Hepatocyte (in vitro differentiated cells): ENCODE measurements around the gene UGT1A4. TPM values are rescaled to one million over a fixed set of nuclear protein-coding genes. Genes with fewer than 3 reads are reported as not detected.

Experiments used
- DNase-seq: peaks from one replicate; pipeline ENCODE4 v3.0.0-alpha.2; 2016; ENCODE audit warnings: low spot score
- H2AFZ ChIP-seq: fragments of 200-600 bp; sonication (generic); 2 replicates; pipeline ENCODE4 v1.6.0; 2016; ENCODE audit warnings: antibody characterized with exemption, mild to moderate bottlenecking
- H3K27ac ChIP-seq: fragments of 200-600 bp; sonication (generic); 2 replicates; pipeline ENCODE4 v1.5.1; 2016; ENCODE audit warnings: mild to moderate bottlenecking
- H3K27me3 ChIP-seq: fragments of 200-600 bp; sonication (generic); 2 replicates; pipeline ENCODE4 v1.6.1; 2016
- H3K36me3 ChIP-seq: fragments of 200-600 bp; sonication (generic); replicated peaks from 2 replicates; pipeline ENCODE4 v1.5.1; 2016; ENCODE audit warnings: low read depth; ENCODE audit not compliant: insufficient read depth
- H3K4me1 ChIP-seq: fragments of 200-600 bp; sonication (generic); 2 replicates; pipeline ENCODE4 v1.5.1; 2016; ENCODE audit warnings: mild to moderate bottlenecking, moderate library complexity; ENCODE audit not compliant: insufficient read depth
- H3K4me2 ChIP-seq: fragments of 200-600 bp; sonication (generic); 2 replicates; pipeline ENCODE4 v1.6.0; 2016
- H3K4me3 ChIP-seq: fragments of 200-600 bp; sonication (generic); 2 replicates; pipeline ENCODE4 v1.5.1; 2016; ENCODE audit warnings: mild to moderate bottlenecking
- H3K79me2 ChIP-seq: fragments of 200-600 bp; sonication (generic); 2 replicates; pipeline ENCODE4 v1.6.0; 2017; ENCODE audit warnings: mild to moderate bottlenecking
- H3K9me2 ChIP-seq: fragments of 200-600 bp; sonication (generic); replicated peaks from 2 replicates; pipeline ENCODE4 v1.6.0; 2017; ENCODE audit warnings: mild to moderate bottlenecking; ENCODE audit not compliant: insufficient read depth
- H3K9me3 ChIP-seq: fragments of 200-600 bp; sonication (generic); 2 replicates; pipeline ENCODE4 v1.5.1; 2016; ENCODE audit warnings: low read depth, mild to moderate bottlenecking
- H4K20me1 ChIP-seq: fragments of 200-600 bp; sonication (generic); 2 replicates; pipeline ENCODE4 v1.6.0; 2016; ENCODE audit warnings: mild to moderate bottlenecking; ENCODE audit not compliant: insufficient read depth, poor library complexity, severe bottlenecking
- CTCF ChIP-seq: fragments of 200-600 bp; sonication (generic); IDR thresholded peaks from 2 replicates; pipeline ENCODE4 v1.5.1; 2016; ENCODE audit warnings: antibody characterized with exemption, mild to moderate bottlenecking; ENCODE audit not compliant: poor library complexity
- EZH2 ChIP-seq: fragments of 200-600 bp; sonication (generic); IDR thresholded peaks from 2 replicates; pipeline ENCODE4 v1.6.1; 2016; ENCODE audit warnings: antibody characterized with exemption, mild to moderate bottlenecking, borderline replicate concordance
- EZH2phosphoT487 ChIP-seq: fragments of 200-600 bp; sonication (generic); IDR thresholded peaks from one replicate; pipeline ENCODE4 v1.6.1; 2018; ENCODE audit warnings: antibody characterized with exemption, mild to moderate bottlenecking, low read depth, moderate library complexity; ENCODE audit not compliant: unreplicated experiment, severe bottlenecking
- WGBS: methylation state at CpG from one replicate; pipeline ENCODE4 v1.1.6; 2016; ENCODE audit warnings: low lambda C conversion rate; ENCODE audit errors: missing lambda C conversion rate; 5-methylcytosine and 5-hydroxymethylcytosine counted together
- polyA plus RNA-seq: library from polyadenylated mRNA; unstranded; fragments of >200 nt; fragmentation: Nextera tagmentation; extraction: Ambion mirVana; gene quantifications from 2 replicates; pipeline ENCODE4 v1.2.1, GENCODE V29; 2016
- total RNA-seq: library from RNA; depleted of rRNA; stranded (reverse); fragments of >200 nt; gene quantifications from 2 replicates; pipeline ENCODE4 v1.2.3, GENCODE V29; 2014

UGT1A4 gene
- total and polyA plus RNA-seq, 2 experiments from 2014 or later = not detected

- no peak overlapping the region for H3K4me3 ChIP-seq
Observed at GRCh38 chr2:233673896-233674295, 44.6 kb upstream of the UGT1A4 start.

GRCh38 chr2:233674314-233674713, 44.2 kb upstream of the UGT1A4 start:
- Histone ChIP-seq H4K20me1 (no peaks in the 10 kb centered on the region), H3K4me2 (no peak overlapping the region), H3K36me3 (no peaks in the 10 kb centered on the region), H3K4me3 (no peak overlapping the region), H3K79me2 (no peaks in the 10 kb centered on the region), H3K9me2 (no peaks in the 10 kb centered on the region), H3K27ac (no peak overlapping the region), H3K4me1 (no peaks in the 10 kb centered on the region), H3K9me3 (no peaks in the 10 kb centered on the region), H3K27me3 (no peaks in the 10 kb centered on the region), H2AFZ (no peak overlapping the region)
- TF ChIP-seq EZH2 (no peak), EZH2phosphoT487 (no peak), CTCF (no peak)
- no peak for DNase-seq
- 63% methylated on average over 1 of the region's 1 CpG for WGBS

More at GRCh38 chr2:233673896-233674295, 44.6 kb upstream of the UGT1A4 start:
- H3K4me1 ChIP-seq = no peaks in the 10 kb centered on the region
- no peaks in the 10 kb centered on the region for H3K9me2 ChIP-seq
- no peak overlapping the region for H3K4me2 ChIP-seq
- H4K20me1 ChIP-seq = no peaks in the 10 kb centered on the region
- TF ChIP-seq EZH2phosphoT487 = no peak
- no peak for TF ChIP-seq EZH2
- no peak for TF ChIP-seq CTCF
- no peak overlapping the region for H2AFZ ChIP-seq
- no peaks in the 10 kb centered on the region for H3K79me2 ChIP-seq
- H3K9me3 ChIP-seq = no peaks in the 10 kb centered on the region
- H3K36me3 ChIP-seq = no peaks in the 10 kb centered on the region
- H3K27me3 ChIP-seq = no peaks in the 10 kb centered on the region
- no peak overlapping the region for H3K27ac ChIP-seq
- no peak for DNase-seq

GRCh38 chr2:233674995-233675394, 43.5 kb upstream of the UGT1A4 start:
- Histone ChIP-seq H3K27me3 (no peaks in the 10 kb centered on the region), H3K9me2 (no peaks in the 10 kb centered on the region), H3K4me2 (no peak overlapping the region), H3K4me1 (no peaks in the 10 kb centered on the region), H3K9me3 (no peaks in the 10 kb centered on the region), H3K79me2 (no peaks in the 10 kb centered on the region), H3K4me3 (no peak overlapping the region), H4K20me1 (no peaks in the 10 kb centered on the region), H2AFZ (no peak overlapping the region), H3K36me3 (no peaks in the 10 kb centered on the region), H3K27ac (no peak overlapping the region)
- 34% methylated on average over 4 of the region's 4 CpGs for WGBS
- no peak for TF ChIP-seq EZH2phosphoT487
- TF ChIP-seq CTCF = no peak
- no peak for TF ChIP-seq EZH2
- DNase-seq = no peak

GRCh38 chr2:233676046-233676445, 42.5 kb upstream of the UGT1A4 start:
- no peak overlapping the region for H3K27ac ChIP-seq
- no peak overlapping the region for H3K4me3 ChIP-seq
- no peaks in the 10 kb centered on the region for H3K36me3 ChIP-seq
- no peaks in the 10 kb centered on the region for H3K9me3 ChIP-seq
- no peaks in the 10 kb centered on the region for H3K9me2 ChIP-seq
- no peaks in the 10 kb centered on the region for H4K20me1 ChIP-seq
- DNase-seq = no peak
- no peak overlapping the region for H3K4me2 ChIP-seq
- no peak overlapping the region for H2AFZ ChIP-seq
- WGBS = 88% methylated on average over 2 of the region's 2 CpGs
- no peaks in the 10 kb centered on the region for H3K4me1 ChIP-seq
- H3K79me2 ChIP-seq = no peaks in the 10 kb centered on the region
- no peaks in the 10 kb centered on the region for H3K27me3 ChIP-seq
- TF ChIP-seq EZH2phosphoT487 = no peak
- TF ChIP-seq EZH2 = no peak
- TF ChIP-seq CTCF = no peak
